ENCODE data around the gene EIF4E3. TPM values are rescaled to one million over a fixed set of nuclear protein-coding genes. Genes with fewer than 3 reads are reported as not detected.

Gene EIF4E3
- total and polyA plus RNA-seq, 10 donors = 5.0 to 52.3 (median 37.3) TPM

- intact Hi-C loops (cut with DNase I; ENCODE audit: low total_unique reads) = loop anchor here (10.0 kb wide), 1 partner anchor 1590 kb away; no protein-coding TSS in a partner anchor
- WGBS, 5 donors = 87 to 93% (median 92%) methylated on average over 8 of the region's 8 CpGs
Measured at GRCh38 chr3:71655061-71655460, 70.1 kb downstream of the EIF4E3 start.

DNA sequence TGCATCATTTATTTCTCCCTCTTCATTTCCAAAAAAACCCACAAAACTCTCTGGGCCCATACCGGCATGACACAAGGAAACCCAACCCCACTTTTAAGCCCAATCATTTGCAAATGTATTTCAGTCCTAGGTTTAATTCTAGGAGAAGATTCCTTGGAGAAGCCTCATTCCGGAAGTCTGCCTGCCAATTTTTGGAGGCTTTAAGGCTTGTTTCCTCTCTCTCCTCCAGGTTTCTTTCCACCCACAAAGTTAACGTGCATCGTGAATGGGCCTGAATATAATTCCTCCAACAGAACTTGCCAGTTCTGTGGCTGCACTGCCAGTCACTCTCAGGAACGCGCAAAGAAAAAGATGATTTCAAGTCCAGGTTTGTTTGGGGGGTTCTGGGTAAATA is 71.8 kb downstream of the EIF4E3 start:
- no peaks in the 10 kb centered on the region for H3K36me3 ChIP-seq
- whole genome bisulfite sequencing, 5 donors = 92 to 97% (median 92%) methylated on average over 6 of the region's 6 CpGs
- no peak overlapping the region for H3K4me3 ChIP-seq
- H3K27ac ChIP-seq = no peak overlapping the region
- peaks cover 0 to 16% (median 2%) of the 10 kb centered on the region in 6 donors for H3K4me1 ChIP-seq
- no peak for DNase-seq
- no peak for TF ChIP-seq CTCF (IDR thresholded peaks at IDR 0.05 in 8 of 11, conservative IDR thresholded peaks at IDR 0.05 in 3 of 11)
- TF ChIP-seq POLR2A (IDR thresholded peaks at IDR 0.05) = no peak
- no peak for TF ChIP-seq POLR2AphosphoS5 (IDR thresholded peaks at IDR 0.05)
- intact Hi-C loops (cut with DNase I; ENCODE audit: low total_unique reads) = loop anchor here (10.0 kb wide), 1 partner anchor 1589 kb away; no protein-coding TSS in a partner anchor
- no peaks in the 10 kb centered on the region for H3K27me3 ChIP-seq (replicated peaks in 1 of 7)
- H3K9me3 ChIP-seq = no peaks in the 10 kb centered on the region

More at GRCh38 chr3:71655061-71655460, 70.1 kb downstream of the EIF4E3 start:
- no peak overlapping the region for H3K27ac ChIP-seq
- no peaks in the 10 kb centered on the region for H3K36me3 ChIP-seq
- no peak overlapping the region for H3K4me3 ChIP-seq
- no peaks in the 10 kb centered on the region for H3K27me3 ChIP-seq (replicated peaks in 1 of 7)
- peaks cover 0 to 16% (median 2%) of the 10 kb centered on the region in 6 donors for H3K4me1 ChIP-seq
- TF ChIP-seq POLR2AphosphoS5 (IDR thresholded peaks at IDR 0.05) = no peak
- no peak for TF ChIP-seq POLR2A (IDR thresholded peaks at IDR 0.05)
- no peak for TF ChIP-seq CTCF (IDR thresholded peaks at IDR 0.05 in 8 of 11, conservative IDR thresholded peaks at IDR 0.05 in 3 of 11)
- DNase-seq = no peak
- H3K9me3 ChIP-seq = no peaks in the 10 kb centered on the region

DNA sequence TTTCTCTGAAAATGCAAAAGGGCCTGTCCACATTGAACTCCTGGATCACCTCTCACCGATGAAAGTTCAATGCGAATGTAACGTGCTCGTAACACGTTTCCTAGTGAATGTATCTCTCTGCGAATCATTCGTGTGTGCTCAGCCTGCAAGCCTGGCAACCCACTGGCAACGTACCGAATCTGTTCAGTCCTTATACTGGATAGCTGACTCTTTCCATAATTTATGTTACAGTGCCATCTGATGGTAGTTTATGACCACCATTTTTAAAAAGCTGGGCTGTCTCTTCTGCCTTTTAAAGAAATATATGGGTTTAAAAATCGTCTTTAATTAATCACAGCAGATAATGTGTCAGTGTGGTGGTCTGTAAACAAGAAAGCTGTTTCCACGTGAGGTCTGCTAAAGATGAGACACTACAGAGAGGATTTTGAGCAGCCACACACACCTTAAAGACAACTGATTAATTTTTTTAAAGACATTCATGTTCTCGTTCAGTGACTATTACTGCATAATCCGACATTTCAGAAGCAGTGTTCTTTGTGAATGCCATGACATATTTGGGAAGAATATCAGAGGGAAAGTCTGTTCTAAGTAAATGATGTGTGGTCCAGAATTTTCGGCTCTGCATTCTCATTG is 72.3 kb downstream of the EIF4E3 start:
- DNase-seq = no peak
- no peaks in the 10 kb centered on the region for H3K27me3 ChIP-seq (replicated peaks in 1 of 7)
- no peak overlapping the region for H3K4me3 ChIP-seq
- intact Hi-C loops (cut with DNase I; ENCODE audit: low total_unique reads) = loop anchor here (10.0 kb wide), 1 partner anchor 1588 kb away; no protein-coding TSS in a partner anchor
- WGBS, 5 donors = 42 to 51% (median 45%) methylated on average over 14 of the region's 14 CpGs
- H3K4me1 ChIP-seq = peaks cover 0 to 16% (median 2%) of the 10 kb centered on the region in 6 donors
- no peaks in the 10 kb centered on the region for H3K9me3 ChIP-seq
- TF ChIP-seq CTCF (IDR thresholded peaks at IDR 0.05 in 8 of 11, conservative IDR thresholded peaks at IDR 0.05 in 3 of 11) (peak in 9 of 11 experiments; percentile 17 to 62 (median 41)), POLR2AphosphoS5 (IDR thresholded peaks at IDR 0.05) (no peak)
- H3K36me3 ChIP-seq = no peaks in the 10 kb centered on the region
- H3K27ac ChIP-seq = no peak overlapping the region

DNA sequence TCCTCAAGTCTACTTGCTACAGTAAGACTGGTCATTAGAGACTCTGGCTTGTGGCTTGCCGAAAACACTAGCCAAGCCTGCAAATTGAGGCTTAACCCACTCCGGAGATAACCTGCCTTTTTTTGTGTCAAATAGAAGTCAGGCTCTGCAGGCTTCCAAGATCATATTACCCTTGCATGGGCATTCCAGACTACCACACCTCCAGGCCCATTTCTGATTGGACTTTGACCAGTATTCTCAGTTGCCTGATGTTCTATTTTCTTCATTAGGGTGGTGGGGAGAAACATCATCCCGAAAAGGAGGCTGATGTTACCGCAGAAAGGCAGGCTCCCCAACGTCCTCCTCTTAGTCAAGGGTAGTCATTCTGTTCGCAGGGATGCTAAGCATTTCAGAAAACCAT is 73.6 kb downstream of the EIF4E3 start:
- intact Hi-C loops (cut with DNase I; ENCODE audit: low total_unique reads) = loop anchor here (10.0 kb wide), 1 partner anchor 1587 kb away; no protein-coding TSS in a partner anchor
- Histone ChIP-seq H3K4me3 (no peak overlapping the region), H3K27ac (no peak overlapping the region), H3K4me1 (peaks cover 0 to 17% (median 0%) of the 10 kb centered on the region in 6 donors), H3K9me3 (no peaks in the 10 kb centered on the region), H3K36me3 (no peaks in the 10 kb centered on the region), H3K27me3 (replicated peaks in 1 of 7) (no peaks in the 10 kb centered on the region)
- DNase-seq = no peak
- TF ChIP-seq POLR2AphosphoS5 (IDR thresholded peaks at IDR 0.05) (no peak), CTCF (IDR thresholded peaks at IDR 0.05 in 8 of 11, conservative IDR thresholded peaks at IDR 0.05 in 3 of 11) (no peak), POLR2A (IDR thresholded peaks at IDR 0.05) (no peak)
- WGBS, 5 donors = 89 to 95% (median 92%) methylated on average over 6 of the region's 6 CpGs

Measured in spleen (tissue), 11 donors.